ENCODE data around the gene ENOPH1. TPM values are rescaled to one million over a fixed set of nuclear protein-coding genes. Genes with fewer than 3 reads are reported as not detected.

The ENOPH1 gene
- polyA plus RNA-seq, 1 experiment, result 6.2 TPM

- H3K36me3 ChIP-seq (ENCODE audit: control insufficient read depth, insufficient read depth, low read length), result peaks cover 5% of the 10 kb centered on the region
- ChIA-PET POLR2A (interaction anchor here (0.5 kb wide), 1 partner anchor 354 kb away, joined by 3 read pairs; no protein-coding TSS in a partner anchor), CTCF (no interaction called here)
- DNase-seq (ENCODE audit: low read depth), result no peak
- no peak for TF ChIP-seq CTCF (IDR thresholded peaks at IDR 0.05; ENCODE audit: insufficient read depth, low read depth, low read length)
- H3K4me3 ChIP-seq (ENCODE audit: low read depth, low read length), result no peak overlapping the region
- no peaks in the 10 kb centered on the region for H3K27me3 ChIP-seq (ENCODE audit: control insufficient read depth, insufficient read depth, low read length)
These were observed 1.4 kb downstream of the ENOPH1 start for GRCh38 chr4:82431831-82432230.

- CTCF ChIA-PET, result no interaction called here
- POLR2A ChIA-PET, result interaction anchor here (0.6 kb wide), 1 partner anchor 30 kb away, joined by 5 read pairs; no protein-coding TSS in a partner anchor
These were observed 2.2 kb downstream of the ENOPH1 start for GRCh38 chr4:82432596-82432995.

GRCh38 chr4:82433791-82434190 lies 3.4 kb downstream of the ENOPH1 start:
- POLR2A ChIA-PET, result no interaction called here
- TF ChIP-seq CTCF (IDR thresholded peaks at IDR 0.05; ENCODE audit: insufficient read depth, low read depth, low read length), result no peak
- DNase-seq (ENCODE audit: low read depth), result no peak
- Histone ChIP-seq H3K36me3 (ENCODE audit: control insufficient read depth, insufficient read depth, low read length) (peaks cover 2% of the 10 kb centered on the region; the same call in 1 of the 2 replicates), H3K27me3 (ENCODE audit: control insufficient read depth, insufficient read depth, low read length) (no peaks in the 10 kb centered on the region), H3K4me3 (ENCODE audit: low read depth, low read length) (no peak overlapping the region)
- CTCF ChIA-PET, result no interaction called here

More at GRCh38 chr4:82432596-82432995, 2.2 kb downstream of the ENOPH1 start:
- no peak for DNase-seq (ENCODE audit: low read depth)
- TF ChIP-seq CTCF (IDR thresholded peaks at IDR 0.05; ENCODE audit: insufficient read depth, low read depth, low read length), result no peak
- Histone ChIP-seq H3K36me3 (ENCODE audit: control insufficient read depth, insufficient read depth, low read length) (peaks cover 2% of the 10 kb centered on the region; the same call in 1 of the 2 replicates), H3K27me3 (ENCODE audit: control insufficient read depth, insufficient read depth, low read length) (no peaks in the 10 kb centered on the region), H3K4me3 (ENCODE audit: low read depth, low read length) (no peak overlapping the region)

GRCh38 chr4:82434949-82435348 lies 4.6 kb downstream of the ENOPH1 start:
- Histone ChIP-seq H3K27me3 (ENCODE audit: control insufficient read depth, insufficient read depth, low read length) (no peaks in the 10 kb centered on the region), H3K36me3 (ENCODE audit: control insufficient read depth, insufficient read depth, low read length) (peaks cover 2% of the 10 kb centered on the region; the same call in 1 of the 2 replicates), H3K4me3 (ENCODE audit: low read depth, low read length) (no peak overlapping the region)
- ChIA-PET CTCF (interaction anchor here (0.6 to 1.2 kb wide), 3 partner anchors 9 to 50 kb away, joined by 3 read pairs; no protein-coding TSS in a partner anchor), POLR2A (no interaction called here)
- no peak for TF ChIP-seq CTCF (IDR thresholded peaks at IDR 0.05; ENCODE audit: insufficient read depth, low read depth, low read length)
- no peak for DNase-seq (ENCODE audit: low read depth)

- ChIA-PET POLR2A (no interaction called here), CTCF (no interaction called here)
- Histone ChIP-seq H3K27me3 (ENCODE audit: control insufficient read depth, insufficient read depth, low read length) (no peaks in the 10 kb centered on the region), H3K36me3 (ENCODE audit: control insufficient read depth, insufficient read depth, low read length) (peaks cover 2% of the 10 kb centered on the region; the same call in 1 of the 2 replicates), H3K4me3 (ENCODE audit: low read depth, low read length) (no peak overlapping the region)
- DNase-seq (ENCODE audit: low read depth), result no peak
- no peak for TF ChIP-seq CTCF (IDR thresholded peaks at IDR 0.05; ENCODE audit: insufficient read depth, low read depth, low read length)
These were observed 5.7 kb downstream of the ENOPH1 start for GRCh38 chr4:82436130-82436529.
